NB4 (cell line): ENCODE results near the gene CDC20.
A peak's percentile ranks its signal among the peaks of the same experiment; 100 is the strongest.
"Not testable (repeated sequence)": the region's sequence is repeated elsewhere in the genome, so short reads cannot be mapped to it uniquely, and the experiment has no call there.

Source experiments
- DNase-seq: peaks from one replicate; pipeline ENCODE4 v3.0.0; 2010; ENCODE audit warnings: low read depth
- H3K4me3 ChIP-seq: one replicate; pipeline ENCODE4 v1.5.1; 2011; ENCODE audit warnings: mild to moderate bottlenecking, low read depth, low read length, moderate library complexity
- CTCF ChIP-seq: IDR thresholded peaks from one replicate; pipeline ENCODE4 v1.5.1; 2012; ENCODE audit warnings: low read depth, low read length
- MAX ChIP-seq: IDR thresholded peaks from 2 replicates; pipeline ENCODE4 v1.6.1; 2011; ENCODE audit warnings: low read depth, low read length
- MYC ChIP-seq: IDR thresholded peaks from 2 replicates; pipeline ENCODE4 v1.6.1; 2011; ENCODE audit warnings: low read depth, low read length
- POLR2A ChIP-seq: IDR thresholded peaks from 2 replicates; pipeline ENCODE4 v1.6.1; 2011; ENCODE audit warnings: mild to moderate bottlenecking; ENCODE audit not compliant: insufficient read length; ENCODE audit errors: extremely low read depth

Gene CDC20

GRCh38 chr1:43366601-43367025 lies 7.8 kb downstream of the CDC20 start:
- peak overlapping the region; percentile 83 for H3K4me3 ChIP-seq
- DNase-seq, result no peak
- no peak for TF ChIP-seq MYC

GRCh38 chr1:43367026-43367903 lies 8.5 kb downstream of the CDC20 start:
- peak overlapping the region; percentile 83 for H3K4me3 ChIP-seq
- TF ChIP-seq MAX (peak; percentile 20; the same call in 1 of the 2 replicates), CTCF (no peak), MYC (peak; percentile 5; the same call in 1 of the 2 replicates), POLR2A (no peak)
- DNase-seq, result no peak

- H3K4me3 ChIP-seq, result peak within 1 kb of the TSS; percentile 83
- DNase-seq, result peak; percentile 94
- TF ChIP-seq MYC, result peak; percentile 37
- TF ChIP-seq CTCF, result peak; percentile 12
- peak; percentile 71 for TF ChIP-seq POLR2A
- peak; percentile 41 for TF ChIP-seq MAX
Measured at GRCh38 chr1:43367904-43368645, 9.3 kb downstream of the CDC20 start, which contains the start of gene ELOVL1. ELOVL1 (minus strand) TSS chr1:43368011; CDS start chr1:43365609, 2,402 bp downstream.

GRCh38 chr1:43368646-43369020 lies 9.9 kb downstream of the CDC20 start:
- peak overlapping the region; percentile 71 for H3K4me3 ChIP-seq
- DNase-seq, result no peak
- TF ChIP-seq MYC (no peak), MAX (no peak), CTCF (no peak), POLR2A (no peak)

GRCh38 chr1:43369779-43370178 lies 11.0 kb downstream of the CDC20 start:
- not testable (repeated sequence) for H3K4me3 ChIP-seq, DNase-seq

GRCh38 chr1:43370564-43370963 lies 11.8 kb downstream of the CDC20 start:
- no peak overlapping the region for H3K4me3 ChIP-seq
- no peak for DNase-seq
- TF ChIP-seq CTCF (no peak), MAX (no peak), MYC (no peak), POLR2A (no peak)
